ENCODE data around the gene SCAMP3. TPM values are rescaled to one million over a fixed set of nuclear protein-coding genes. Genes with fewer than 3 reads are reported as not detected.

The SCAMP3 gene
- total and polyA plus RNA-seq, 2 of the 4 experiments (the other 2 are of a cell fraction): 30.5 to 118 TPM

DNA sequence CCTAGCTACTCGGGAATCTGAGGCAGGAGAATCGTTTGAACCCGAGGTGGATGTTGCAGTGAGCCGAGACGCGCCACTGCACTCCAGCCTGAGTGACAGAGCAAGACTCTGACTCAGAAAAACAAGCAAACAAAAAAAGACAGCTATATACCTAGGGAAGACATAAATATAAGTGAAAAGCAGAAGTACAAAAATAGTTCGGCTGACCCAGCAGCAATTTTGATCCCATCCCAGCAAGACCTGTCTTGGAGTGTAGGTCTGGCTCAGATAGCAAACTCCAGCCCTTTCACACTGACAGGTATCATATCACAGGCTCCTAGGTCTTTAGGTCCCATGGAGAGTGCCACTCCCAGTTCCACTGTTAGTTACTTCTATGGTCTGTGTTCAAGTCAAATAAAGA, 39.1 kb downstream of the SCAMP3 start:
- Histone ChIP-seq H2BK15ac (ENCODE audit: low read depth, low read length) (0 out of 3 replicates have a peak overlapping the region, but pooled peaks have one; percentile 14), H2AK5ac (ENCODE audit: low read depth, low read length) (peak overlapping the region; percentile 27; the same call in 1 of the 2 replicates), H2AFZ (replicated peaks; ENCODE audit: low read length, poor library complexity) (no peak overlapping the region), H3K4me3 (ENCODE audit: insufficient read depth, low read depth, low read length) (no peak overlapping the region), H3K9ac (ENCODE audit: low read depth, low read length) (no peak overlapping the region), H3K4ac (ENCODE audit: low read depth, low read length) (peak overlapping the region; percentile 46; the same call in 1 of the 2 replicates), H3K36me3 (ENCODE audit: control insufficient read depth, insufficient read depth, low read length) (no peaks in the 10 kb centered on the region; the same call in 1 of the 2 replicates), H3K4me2 (ENCODE audit: low read depth, low read length) (no peak overlapping the region), H4K20me1 (ENCODE audit: insufficient read depth, low read length) (peaks cover 3% of the 10 kb centered on the region; the same call in 1 of the 2 replicates), H3K18ac (ENCODE audit: low read depth, low read length) (no peak overlapping the region), H2AK9ac (replicated peaks; ENCODE audit: low read depth, low read length, poor library complexity) (no peak overlapping the region), H3K56ac (ENCODE audit: extremely low read depth, insufficient read depth, low read length) (no peak overlapping the region), H3K9me3 (ENCODE audit: control insufficient read depth, insufficient read depth, low read length) (no peaks in the 10 kb centered on the region), H3K4me1 (ENCODE audit: control insufficient read depth, insufficient read depth, low read length) (peaks cover 22% of the 10 kb centered on the region), H3K27me3 (ENCODE audit: control insufficient read depth, insufficient read depth, low read length) (no peaks in the 10 kb centered on the region), H2BK20ac (ENCODE audit: low read depth, low read length) (peak overlapping the region; percentile 37; the same call in 1 of the 2 replicates), H3K79me1 (ENCODE audit: low read depth in 1 of 2, low read length in 2 of 2) (peaks cover 18 to 47% of the 10 kb centered on the region in 2 experiments), H4K5ac (ENCODE audit: low read depth, low read length) (no peak overlapping the region), H4K8ac (ENCODE audit: low read depth in 2 of 2, low read length in 2 of 2) (peak overlapping the region in 1 of 2 experiments; percentile 5; a peak in 1 of 4 replicates), H2BK120ac (ENCODE audit: low read depth, low read length) (peak overlapping the region; percentile 51; the same call in 1 of the 2 replicates), H3K27ac (ENCODE audit: insufficient read depth, low read length) (no peak overlapping the region; the same call in 1 of the 2 replicates), H3K9me1 (ENCODE audit: insufficient read depth, low read length) (peaks cover 20% of the 10 kb centered on the region), H3K14ac (replicated peaks; ENCODE audit: low read depth, low read length) (no peak overlapping the region), H3K23ac (ENCODE audit: low read depth, low read length) (peak overlapping the region; percentile 73; the same call in 1 of the 2 replicates), H4K91ac (ENCODE audit: insufficient read depth, low read depth, low read length) (no peak overlapping the region), H2BK5ac (ENCODE audit: low read depth, low read length, poor library complexity, severe bottlenecking) (no peak overlapping the region)
- ATAC-seq (ENCODE audit: low read depth) (no peak), DNase-seq (no peak)
- BruUV-seq (replicated peaks): no TSS peak
- intact Hi-C loops (cut with micrococcal nuclease) (no loop called here), dilution Hi-C loops (cut with HindIII; ENCODE audit: low sequenced_read_pairs, unreplicated experiment) (no loop called here), in situ Hi-C loops (cut with MboI; ENCODE audit: low sequenced_read_pairs) (no loop called here)
- CTCF ChIA-PET: interaction anchor here (1.1 to 4.8 kb wide), 2 partner anchors 16 to 28 kb away, joined by 3 to 18 read pairs; no protein-coding TSS in a partner anchor
- POLR2A ChIA-PET (ENCODE audit: unreplicated experiment): interaction anchor here (0.6 to 1.0 kb wide), 2 partner anchors 16 to 517 kb away, joined by 3 to 4 read pairs; no protein-coding TSS in a partner anchor
- WGBS, 2 experiments (ENCODE audit: extremely low coverage in 2 of 2, insufficient read length in 1 of 2): no CpG with 5 or more reads among the region's 7 CpGs
- TF ChIP-seq CHD1 (IDR thresholded peaks at IDR 0.05; ENCODE audit: low read depth, low read length) (no peak), FOS (IDR thresholded peaks at IDR 0.05; ENCODE audit: low read depth, low read length) (no peak), MAFK (IDR thresholded peaks at IDR 0.05; ENCODE audit: low read depth, low read length) (no peak), CEBPB (IDR thresholded peaks at IDR 0.05; ENCODE audit: low read depth, low read length) (no peak), MAZ (IDR thresholded peaks at IDR 0.05; ENCODE audit: borderline replicate concordance, low read depth, low read length) (no peak), SMC3 (IDR thresholded peaks at IDR 0.05; ENCODE audit: low read depth, low read length) (no peak), RAD21 (IDR thresholded peaks at IDR 0.05; ENCODE audit: low read length) (no peak), RCOR1 (IDR thresholded peaks at IDR 0.05; ENCODE audit: insufficient replicate concordance, low read length) (no peak)
- TF ChIP-seq, protein P1, sequence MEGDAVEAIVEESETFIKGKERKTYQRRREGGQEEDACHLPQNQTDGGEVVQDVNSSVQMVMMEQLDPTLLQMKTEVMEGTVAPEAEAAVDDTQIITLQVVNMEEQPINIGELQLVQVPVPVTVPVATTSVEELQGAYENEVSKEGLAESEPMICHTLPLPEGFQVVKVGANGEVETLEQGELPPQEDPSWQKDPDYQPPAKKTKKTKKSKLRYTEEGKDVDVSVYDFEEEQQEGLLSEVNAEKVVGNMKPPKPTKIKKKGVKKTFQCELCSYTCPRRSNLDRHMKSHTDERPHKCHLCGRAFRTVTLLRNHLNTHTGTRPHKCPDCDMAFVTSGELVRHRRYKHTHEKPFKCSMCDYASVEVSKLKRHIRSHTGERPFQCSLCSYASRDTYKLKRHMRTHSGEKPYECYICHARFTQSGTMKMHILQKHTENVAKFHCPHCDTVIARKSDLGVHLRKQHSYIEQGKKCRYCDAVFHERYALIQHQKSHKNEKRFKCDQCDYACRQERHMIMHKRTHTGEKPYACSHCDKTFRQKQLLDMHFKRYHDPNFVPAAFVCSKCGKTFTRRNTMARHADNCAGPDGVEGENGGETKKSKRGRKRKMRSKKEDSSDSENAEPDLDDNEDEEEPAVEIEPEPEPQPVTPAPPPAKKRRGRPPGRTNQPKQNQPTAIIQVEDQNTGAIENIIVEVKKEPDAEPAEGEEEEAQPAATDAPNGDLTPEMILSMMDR (conservative IDR thresholded peaks at IDR 0.05; ENCODE audit: low read depth, low read length): no peak
- TF ChIP-seq, protein P2, sequence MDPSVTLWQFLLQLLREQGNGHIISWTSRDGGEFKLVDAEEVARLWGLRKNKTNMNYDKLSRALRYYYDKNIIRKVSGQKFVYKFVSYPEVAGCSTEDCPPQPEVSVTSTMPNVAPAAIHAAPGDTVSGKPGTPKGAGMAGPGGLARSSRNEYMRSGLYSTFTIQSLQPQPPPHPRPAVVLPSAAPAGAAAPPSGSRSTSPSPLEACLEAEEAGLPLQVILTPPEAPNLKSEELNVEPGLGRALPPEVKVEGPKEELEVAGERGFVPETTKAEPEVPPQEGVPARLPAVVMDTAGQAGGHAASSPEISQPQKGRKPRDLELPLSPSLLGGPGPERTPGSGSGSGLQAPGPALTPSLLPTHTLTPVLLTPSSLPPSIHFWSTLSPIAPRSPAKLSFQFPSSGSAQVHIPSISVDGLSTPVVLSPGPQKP (IDR thresholded peaks at IDR 0.05; ENCODE audit: borderline replicate concordance, low read depth, low read length): no peak
